ENCODE data around the gene CDH7. TPM values are rescaled to one million over a fixed set of nuclear protein-coding genes. Genes with fewer than 3 reads are reported as not detected.

The CDH7 gene
- 0.75 to 1.1 TPM (median 0.94 TPM) in 3 replicates for total RNA-seq

DNA sequence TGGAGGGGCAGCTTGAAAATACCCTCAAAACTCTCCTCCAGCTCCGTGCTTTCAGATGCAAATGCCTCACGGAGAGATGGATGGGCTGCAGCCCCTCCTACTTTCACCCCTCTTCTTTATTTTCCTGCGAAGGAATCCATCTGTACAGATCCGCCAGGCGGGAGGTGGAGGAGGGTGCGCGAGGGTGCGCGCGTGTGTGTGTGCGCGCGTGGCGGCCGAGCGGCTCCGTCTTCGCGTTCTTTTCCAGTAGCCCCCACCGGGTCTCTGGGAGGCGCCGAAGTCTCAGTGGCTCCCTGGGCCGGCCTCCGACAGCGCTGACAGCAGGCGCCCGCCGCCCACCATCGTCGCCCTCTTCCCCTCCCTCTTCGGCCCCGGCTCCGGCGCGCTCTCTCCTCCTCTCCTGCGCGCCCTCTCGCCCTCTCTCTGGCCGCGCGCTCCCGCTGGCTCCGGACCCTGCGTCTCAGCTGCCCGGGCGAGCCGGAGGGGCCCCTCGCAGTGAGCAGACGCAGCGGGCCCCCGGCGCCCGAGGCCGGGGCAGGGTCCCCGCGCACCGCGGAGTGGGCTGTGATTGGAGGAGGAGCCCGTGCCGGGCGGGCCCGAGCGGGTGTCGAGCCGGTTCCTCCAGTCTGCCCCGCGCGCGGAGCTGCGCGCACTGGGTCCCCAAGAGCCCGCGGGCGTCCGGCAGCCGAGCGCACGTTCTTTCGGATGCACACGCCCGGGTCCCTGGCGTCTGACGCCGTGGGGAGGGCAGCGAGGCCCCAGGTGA lies at the start of gene CDH7:
TSS of gene CDH7 (plus strand) at position 624 of the 766 bp plus-strand sequence. CDS start 11,831 bp downstream, outside the sequence.
- Mint-ChIP-seq H3K27me3 (ENCODE audit: low read depth) (peaks cover 51% of the 10 kb centered on the region), H3K9me3 (no peaks in the 10 kb centered on the region), H3K4me3 (peak within 1 kb of the TSS; percentile 84), H3K36me3 (no peaks in the 10 kb centered on the region), H3K4me1 (peaks cover 24% of the 10 kb centered on the region), H3K27ac (no peak within 1 kb of the TSS)
- no peak for TF ChIP-seq CTCF (IDR thresholded peaks at IDR 0.05; ENCODE audit: unreplicated experiment)
- peak; percentile 41 to 77 for DNase-seq (ENCODE audit: low spot score in 2 of 2, unreplicated experiment in 2 of 2)

GRCh38 chr18:65704046-65704445 lies 46.8 kb upstream of the CDH7 start:
- no peak for TF ChIP-seq CTCF (IDR thresholded peaks at IDR 0.05; ENCODE audit: unreplicated experiment)
- Mint-ChIP-seq H3K36me3 (no peaks in the 10 kb centered on the region), H3K27ac (no peak overlapping the region), H3K4me1 (no peaks in the 10 kb centered on the region), H3K9me3 (no peaks in the 10 kb centered on the region), H3K4me3 (no peak overlapping the region), H3K27me3 (ENCODE audit: low read depth) (no peaks in the 10 kb centered on the region)
- no peak for DNase-seq (ENCODE audit: low spot score in 2 of 2, unreplicated experiment in 2 of 2)

DNA sequence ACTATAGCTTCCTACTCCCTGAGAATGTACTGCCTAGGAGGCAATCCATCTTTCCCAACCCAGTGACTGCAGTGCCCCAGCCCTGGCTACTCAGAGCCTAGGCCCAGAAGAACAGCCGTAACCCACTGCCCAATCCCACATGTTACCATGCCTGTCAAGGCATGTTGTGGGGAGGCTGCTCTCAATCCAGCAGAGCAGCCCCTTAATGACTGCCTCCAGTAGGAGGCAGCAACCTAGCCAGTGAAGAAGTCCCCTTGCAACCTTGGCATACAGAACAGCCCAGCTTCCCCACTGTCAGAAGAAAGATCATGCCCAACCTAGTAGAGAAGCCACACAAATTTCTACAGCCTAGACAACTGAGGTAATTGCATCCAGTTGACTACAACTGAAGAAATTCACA lies 44.2 kb upstream of the CDH7 start:
- Mint-ChIP-seq H3K36me3 (no peaks in the 10 kb centered on the region), H3K27ac (no peak overlapping the region), H3K4me3 (no peak overlapping the region), H3K9me3 (no peaks in the 10 kb centered on the region), H3K4me1 (no peaks in the 10 kb centered on the region), H3K27me3 (ENCODE audit: low read depth) (no peaks in the 10 kb centered on the region)
- no peak for DNase-seq (ENCODE audit: low spot score in 2 of 2, unreplicated experiment in 2 of 2)
- TF ChIP-seq CTCF (IDR thresholded peaks at IDR 0.05; ENCODE audit: unreplicated experiment) = no peak

DNA sequence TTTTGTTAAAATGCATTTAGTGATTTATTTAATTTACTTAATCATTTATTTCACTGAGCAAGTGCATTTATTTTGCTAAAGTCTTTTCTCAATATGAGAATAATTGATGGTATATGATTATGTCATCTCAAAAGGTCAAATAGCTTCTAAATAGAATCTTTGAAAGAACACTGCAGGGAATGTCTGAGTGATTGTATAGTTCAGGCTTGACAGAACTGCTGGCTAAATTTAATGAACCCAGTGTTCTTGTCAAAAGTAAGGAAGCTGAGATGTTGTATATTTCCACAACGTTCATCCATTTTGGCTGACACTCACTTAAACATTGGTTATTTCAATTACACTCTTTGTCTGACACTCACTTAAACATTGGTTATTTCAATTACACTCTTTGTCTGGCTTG lies 39.3 kb upstream of the CDH7 start:
- no peak for DNase-seq (ENCODE audit: low spot score in 2 of 2, unreplicated experiment in 2 of 2)
- H3K36me3 Mint-ChIP-seq = no peaks in the 10 kb centered on the region
- H3K4me3 Mint-ChIP-seq = no peak overlapping the region
- TF ChIP-seq CTCF (IDR thresholded peaks at IDR 0.05; ENCODE audit: unreplicated experiment) = no peak
- H3K27me3 Mint-ChIP-seq (ENCODE audit: low read depth) = no peaks in the 10 kb centered on the region
- no peak overlapping the region for H3K27ac Mint-ChIP-seq
- no peaks in the 10 kb centered on the region for H3K4me1 Mint-ChIP-seq
- H3K9me3 Mint-ChIP-seq = no peaks in the 10 kb centered on the region

DNA sequence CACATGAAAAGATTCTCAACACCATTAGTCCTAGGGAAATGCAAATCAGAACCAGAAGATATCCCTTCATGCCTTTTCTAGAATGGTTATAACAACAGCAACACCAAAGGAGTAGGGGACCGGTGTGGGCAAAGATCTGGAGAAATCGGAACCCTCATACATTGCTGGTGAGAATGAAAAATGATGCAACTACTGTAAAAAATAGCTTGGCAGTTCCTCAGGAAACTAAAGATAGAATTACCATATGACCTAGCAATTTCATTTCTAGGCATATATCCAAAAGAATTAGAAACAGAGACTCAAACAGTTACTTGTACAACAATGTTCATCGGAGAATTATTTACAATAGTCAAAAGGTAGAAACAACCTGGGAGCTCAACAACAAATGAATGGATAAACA lies 29.2 kb upstream of the CDH7 start:
- H3K36me3 Mint-ChIP-seq = no peaks in the 10 kb centered on the region
- no peak for DNase-seq (ENCODE audit: low spot score in 2 of 2, unreplicated experiment in 2 of 2)
- no peak for TF ChIP-seq CTCF (IDR thresholded peaks at IDR 0.05; ENCODE audit: unreplicated experiment)
- H3K27me3 Mint-ChIP-seq (ENCODE audit: low read depth) = no peaks in the 10 kb centered on the region
- no peaks in the 10 kb centered on the region for H3K4me1 Mint-ChIP-seq
- H3K9me3 Mint-ChIP-seq = peaks cover 10% of the 10 kb centered on the region
- no peak overlapping the region for H3K27ac Mint-ChIP-seq
- H3K4me3 Mint-ChIP-seq = no peak overlapping the region

All from mesothelial cell of epicardium (in vitro differentiated cells).